Renal cortex interstitium (tissue), 11 donors: ENCODE data around the gene ZNF304. TPM values are rescaled to one million over a fixed set of nuclear protein-coding genes. Genes with fewer than 3 reads are reported as not detected.

Source experiments
- DNase-seq, 11 donors: peaks; one replicate each; pipeline ENCODE4 v3.0.0-alpha.2; 2013; ENCODE audit warnings: low read depth in 9 of 11, low spot score in 4 of 11; ENCODE audit errors: extremely low read depth in 1 of 11
- polyA plus RNA-seq, 3 donors: library from polyadenylated mRNA; unstranded; fragments of 120-200 nt; gene quantifications; one replicate each; pipeline ENCODE4 v1.2.1, GENCODE V29; 2013; ENCODE audit not compliant: insufficient read length in 3 of 3

ZNF304 gene
- polyA plus RNA-seq, 3 donors = 16.2 to 17.6 (median 17.3) TPM

GRCh38 chr19:57395710-57396109 lies 44.6 kb downstream of the ZNF304 start:
- DNase-seq = no peak

GRCh38 chr19:57398868-57399267 lies 47.8 kb downstream of the ZNF304 start:
- no peak for DNase-seq

- no peak for DNase-seq
Observed at GRCh38 chr19:57403737-57404563, 52.9 kb downstream of the ZNF304 start.

GRCh38 chr19:57406516-57407123 lies 55.5 kb downstream of the ZNF304 start:
- peak in 6 of 11 donors; percentile 28 to 56 (median 52) for DNase-seq

Other genes starting within 250 kb of the ZNF304 start
- not detected for gene USP29, start 231.3 kb upstream of the ZNF304 start, polyA plus RNA-seq
- not detected for gene ZIM3, start 206.1 kb upstream of the ZNF304 start, polyA plus RNA-seq
- gene DUXA, start 183.8 kb upstream of the ZNF304 start, polyA plus RNA-seq = not detected
- 10 to 100 TPM; 19.5 to 24.6 (median 20.3) TPM for gene ZNF264, start 159.8 kb upstream of the ZNF304 start, polyA plus RNA-seq
- gene AURKC, start 120.2 kb upstream of the ZNF304 start, polyA plus RNA-seq = 1 to 10 TPM; 2.2 to 3.2 (median 2.7) TPM
- 1 to 10 TPM; 6.2 to 6.6 (median 6.2) TPM for gene ZNF805, start 110.6 kb upstream of the ZNF304 start, polyA plus RNA-seq
- gene ZNF460, start 70.8 kb upstream of the ZNF304 start, polyA plus RNA-seq = 1 to 10 TPM; 2.5 to 4.2 (median 2.5) TPM
- 10 to 100 TPM in 1 of 3 donors, 1 to 10 TPM in 2; 8.0 to 10.4 (median 8.2) TPM for gene ZNF543, start 30.8 kb upstream of the ZNF304 start, polyA plus RNA-seq
- 10 to 100 TPM; 16.4 to 18.2 (median 18.2) TPM for gene TRAPPC2B, start 12.3 kb downstream of the ZNF304 start, polyA plus RNA-seq
- gene ZNF547, start 12.3 kb downstream of the ZNF304 start, polyA plus RNA-seq = 1 to 10 TPM; 5.9 to 7.0 (median 6.4) TPM
- gene ZNF548, start 38.6 kb downstream of the ZNF304 start, polyA plus RNA-seq = 10 to 100 TPM; 18.5 to 35.6 (median 20.5) TPM
- gene ZNF17, start 59.9 kb downstream of the ZNF304 start, polyA plus RNA-seq = 10 to 100 TPM; 11.6 to 12.6 (median 11.9) TPM
- 10 to 100 TPM in 2 of 3 donors, 1 to 10 TPM in 1; 9.6 to 18.0 (median 10.5) TPM for gene ZNF749, start 84.1 kb downstream of the ZNF304 start, polyA plus RNA-seq
- gene VN1R1, start 105.9 kb downstream of the ZNF304 start, polyA plus RNA-seq = 1 to 10 TPM; 2.5 to 4.7 (median 3.1) TPM
- gene ZNF772, start 126.3 kb downstream of the ZNF304 start, polyA plus RNA-seq = 10 to 100 TPM; 21.3 to 23.6 (median 22.8) TPM
- gene ZNF419, start 136.5 kb downstream of the ZNF304 start, polyA plus RNA-seq = 10 to 100 TPM; 20.3 to 22.7 (median 20.8) TPM
- 10 to 100 TPM; 12.0 to 16.8 (median 15.4) TPM for gene ZNF773, start 148.7 kb downstream of the ZNF304 start, polyA plus RNA-seq
- gene ZNF549, start 176.1 kb downstream of the ZNF304 start, polyA plus RNA-seq = 10 to 100 TPM; 12.5 to 16.4 (median 15.8) TPM
- 10 to 100 TPM; 18.5 to 21.8 (median 20.6) TPM for gene ZNF550, start 208.6 kb downstream of the ZNF304 start, polyA plus RNA-seq
- gene ZNF416, start 227.6 kb downstream of the ZNF304 start, polyA plus RNA-seq = 10 to 100 TPM in 1 of 3 donors, 1 to 10 TPM in 2; 7.7 to 10.8 (median 9.1) TPM
- gene ZIK1, start 232.9 kb downstream of the ZNF304 start, polyA plus RNA-seq = 10 to 100 TPM; 19.3 to 23.8 (median 20.8) TPM
- 1 to 10 TPM; 4.9 to 6.3 (median 4.9) TPM for gene ZNF530, start 248.6 kb downstream of the ZNF304 start, polyA plus RNA-seq